ENCODE data around the gene CLRN2. TPM values are rescaled to one million over a fixed set of nuclear protein-coding genes. Genes with fewer than 3 reads are reported as not detected.

CLRN2 gene
- total and polyA plus RNA-seq, 2 donors (not counting 1 experiment from before 2014, with no cell fraction given), result not detected

Other genes with a start within 250 kb of the CLRN2 start
- 10.8 and 27.4 TPM in 2 replicates for gene QDPR, start 3.1 kb upstream of the CLRN2 start, total RNA-seq
- 41.4 and 51.8 TPM in 2 replicates for gene QDPR, start 3.1 kb upstream of the CLRN2 start, polyA plus RNA-seq
- gene LAP3, start 62.0 kb downstream of the CLRN2 start, total RNA-seq, result 116 and 129 TPM in 2 replicates
- 80.8 and 112 TPM in 2 replicates for gene LAP3, start 62.0 kb downstream of the CLRN2 start, polyA plus RNA-seq
- gene MED28, start 99.5 kb downstream of the CLRN2 start, total RNA-seq, result 11.0 and 20.1 TPM in 2 replicates
- gene MED28, start 99.5 kb downstream of the CLRN2 start, polyA plus RNA-seq, result 16.8 and 18.8 TPM in 2 replicates